Neural crest cell (in vitro differentiated cells): ENCODE data around the gene CDH18. TPM values are rescaled to one million over a fixed set of nuclear protein-coding genes. Genes with fewer than 3 reads are reported as not detected.

ENCODE experiments used
- DNase-seq: peaks from one replicate; pipeline ENCODE4 v3.0.0; 2021; ENCODE audit warnings: low read depth, mixed read lengths, low spot score
- H3K27ac Mint-ChIP-seq: one replicate; pipeline ENCODE4 v1.8.0; 2021; ENCODE audit warnings: mild to moderate bottlenecking, mixed read lengths; ENCODE audit not compliant: unreplicated experiment
- H3K27me3 Mint-ChIP-seq: 2 replicates; pipeline ENCODE4 v1.8.0; 2021; ENCODE audit warnings: low read depth, mild to moderate bottlenecking, mixed read lengths
- H3K36me3 Mint-ChIP-seq: 2 replicates; pipeline ENCODE4 v1.8.0; 2021; ENCODE audit warnings: low read depth, mild to moderate bottlenecking, mixed read lengths
- H3K4me1 Mint-ChIP-seq: 2 replicates; pipeline ENCODE4 v1.8.0; 2021; ENCODE audit warnings: mixed read lengths
- H3K4me3 Mint-ChIP-seq: one replicate; pipeline ENCODE4 v1.8.0; 2021; ENCODE audit warnings: mild to moderate bottlenecking, mixed read lengths
- H3K9me3 Mint-ChIP-seq: 2 replicates; pipeline ENCODE4 v1.8.0; 2021; ENCODE audit warnings: mixed read lengths
- CTCF ChIP-seq: fragments of 200-600 bp; sonication (generic); conservative IDR thresholded peaks from 2 replicates; pipeline ENCODE4 v1.5.0; 2021; ENCODE audit warnings: antibody characterized with exemption, mild to moderate bottlenecking
- total RNA-seq: library from RNA; stranded (reverse); gene quantifications from 2 replicates; pipeline ENCODE4 v1.2.1, GENCODE V29; 2021

The CDH18 gene
- total RNA-seq, 1 donor from 2014 or later: 2.2 TPM

GRCh38 chr5:19584131-19584530 is 403.9 kb downstream of the CDH18 start:
- Mint-ChIP-seq H3K27me3 (no peaks in the 10 kb centered on the region), H3K4me3 (no peak overlapping the region), H3K4me1 (no peaks in the 10 kb centered on the region), H3K36me3 (no peaks in the 10 kb centered on the region), H3K9me3 (no peaks in the 10 kb centered on the region), H3K27ac (no peak overlapping the region)
- no peak for TF ChIP-seq CTCF
- DNase-seq: no peak

GRCh38 chr5:19577882-19578281 is 410.1 kb downstream of the CDH18 start:
- Mint-ChIP-seq H3K4me3 (no peak overlapping the region), H3K27ac (no peak overlapping the region), H3K36me3 (no peaks in the 10 kb centered on the region), H3K27me3 (no peaks in the 10 kb centered on the region), H3K4me1 (no peaks in the 10 kb centered on the region), H3K9me3 (no peaks in the 10 kb centered on the region)
- TF ChIP-seq CTCF: no peak
- DNase-seq: no peak

- Mint-ChIP-seq H3K4me3 (no peak overlapping the region), H3K27me3 (no peaks in the 10 kb centered on the region), H3K4me1 (no peaks in the 10 kb centered on the region), H3K27ac (no peak overlapping the region), H3K36me3 (no peaks in the 10 kb centered on the region), H3K9me3 (no peaks in the 10 kb centered on the region)
- DNase-seq: no peak
- no peak for TF ChIP-seq CTCF
Observed at GRCh38 chr5:19568004-19568403, 420.0 kb downstream of the CDH18 start.

GRCh38 chr5:19565466-19565865 is 422.5 kb downstream of the CDH18 start:
- Mint-ChIP-seq H3K27me3 (no peaks in the 10 kb centered on the region), H3K27ac (no peak overlapping the region), H3K4me3 (no peak overlapping the region), H3K9me3 (no peaks in the 10 kb centered on the region), H3K4me1 (no peaks in the 10 kb centered on the region), H3K36me3 (no peaks in the 10 kb centered on the region)
- no peak for TF ChIP-seq CTCF
- DNase-seq: no peak

GRCh38 chr5:19564036-19564435 is 424.0 kb downstream of the CDH18 start:
- Mint-ChIP-seq H3K36me3 (no peaks in the 10 kb centered on the region), H3K27ac (no peak overlapping the region), H3K4me3 (no peak overlapping the region), H3K9me3 (no peaks in the 10 kb centered on the region), H3K27me3 (no peaks in the 10 kb centered on the region), H3K4me1 (no peaks in the 10 kb centered on the region)
- TF ChIP-seq CTCF: no peak
- DNase-seq: no peak

GRCh38 chr5:19555876-19556275 is 432.1 kb downstream of the CDH18 start:
- H3K9me3 Mint-ChIP-seq: peaks cover 6% of the 10 kb centered on the region
- H3K27ac Mint-ChIP-seq: no peak overlapping the region
- H3K4me1 Mint-ChIP-seq: no peaks in the 10 kb centered on the region
- H3K4me3 Mint-ChIP-seq: no peak overlapping the region
- H3K27me3 Mint-ChIP-seq: no peaks in the 10 kb centered on the region
- DNase-seq: no peak
- no peaks in the 10 kb centered on the region for H3K36me3 Mint-ChIP-seq
- TF ChIP-seq CTCF: no peak
